CD4-positive, CD25-positive, alpha-beta regulatory T cell (primary cell): ENCODE results near the gene ITPR2. TPM values are rescaled to one million over a fixed set of nuclear protein-coding genes. Genes with fewer than 3 reads are reported as not detected.

Experiments used
- ATAC-seq, 2 donors: fragments of 150-1000 bp; cut with Tn5 transposase; one replicate each; pipeline ENCODE4 v1.10.0; 2021; ENCODE audit warnings: low read depth in 2 of 2, moderate number of reproducible peaks in 2 of 2, moderate library complexity in 1 of 2
- DNase-seq, 3 donors: peaks; one replicate each; pipeline versions ENCODE4 v3.0.0 to v3.0.0-alpha.2; 2012 to 2022; ENCODE audit warnings: mixed read lengths in 1 of 3
- H3K27ac ChIP-seq: one replicate; pipeline ENCODE4 v1.7.0; 2013; ENCODE audit warnings: mild to moderate bottlenecking, low read length; ENCODE audit not compliant: insufficient read depth, poor library complexity, severe bottlenecking
- H3K27me3 ChIP-seq: one replicate; pipeline ENCODE4 v1.7.0; 2013; ENCODE audit warnings: low read length; ENCODE audit not compliant: control insufficient read depth, insufficient read depth
- H3K36me3 ChIP-seq: one replicate; pipeline ENCODE4 v1.7.0; 2013; ENCODE audit warnings: mild to moderate bottlenecking, low read length, moderate library complexity; ENCODE audit not compliant: control insufficient read depth, insufficient read depth
- H3K4me1 ChIP-seq: 2 replicates; pipeline ENCODE4 v1.7.0; 2013; ENCODE audit warnings: mild to moderate bottlenecking, low read length; ENCODE audit not compliant: insufficient read depth, control insufficient read depth, poor library complexity, severe bottlenecking
- H3K4me3 ChIP-seq: one replicate; pipeline ENCODE4 v1.7.0; 2013; ENCODE audit warnings: low read depth, mild to moderate bottlenecking, low read length, moderate library complexity
- H3K9me3 ChIP-seq, 2 experiments: 1 replicate in 1 of 2; 2 replicates in 1 of 2; pipeline ENCODE4 v1.7.0; 2013; ENCODE audit warnings: low read length in 2 of 2, mild to moderate bottlenecking in 1 of 2, moderate library complexity in 1 of 2; ENCODE audit not compliant: control insufficient read depth in 2 of 2
- H3K27ac Mint-ChIP-seq, 3 donors: one replicate each; pipeline ENCODE4 v1.8.0; 2020 to 2022; ENCODE audit warnings: mild to moderate bottlenecking in 3 of 3, mixed read lengths in 3 of 3, moderate library complexity in 2 of 3
- H3K27me3 Mint-ChIP-seq: one replicate; pipeline ENCODE4 v1.8.0; 2022; ENCODE audit warnings: mild to moderate bottlenecking, mixed read lengths
- H3K36me3 Mint-ChIP-seq: one replicate; pipeline ENCODE4 v1.8.0; 2020; ENCODE audit warnings: mixed read lengths
- H3K4me1 Mint-ChIP-seq, 4 donors: one replicate each; pipeline ENCODE4 v1.8.0; 2020 to 2022; ENCODE audit warnings: mixed read lengths in 4 of 4, mild to moderate bottlenecking in 1 of 4
- H3K4me3 Mint-ChIP-seq, 4 donors: one replicate each; pipeline ENCODE4 v1.8.0; 2020 to 2022; ENCODE audit warnings: mild to moderate bottlenecking in 4 of 4, mixed read lengths in 4 of 4, moderate library complexity in 3 of 4
- H3K9me3 Mint-ChIP-seq, 7 donors: one replicate each; pipeline ENCODE4 v1.8.0; 2020 to 2022; ENCODE audit warnings: mixed read lengths in 7 of 7, mild to moderate bottlenecking in 3 of 7, moderate library complexity in 2 of 7
- polyA plus RNA-seq, 4 donors: library from polyadenylated mRNA; unstranded; fragments of 300-500 nt; fragmentation: Illumina TruSeq; gene quantifications; one replicate each; pipeline ENCODE4 v1.2.3, GENCODE V29; 2021
- total RNA-seq: library from RNA; stranded (reverse); gene quantifications from one replicate; pipeline ENCODE4 v1.2.3, GENCODE V29; 2022

Gene ITPR2
- total and polyA plus RNA-seq, 5 donors from 2014 or later = 9.9 to 54.1 (median 11.7) TPM

DNA sequence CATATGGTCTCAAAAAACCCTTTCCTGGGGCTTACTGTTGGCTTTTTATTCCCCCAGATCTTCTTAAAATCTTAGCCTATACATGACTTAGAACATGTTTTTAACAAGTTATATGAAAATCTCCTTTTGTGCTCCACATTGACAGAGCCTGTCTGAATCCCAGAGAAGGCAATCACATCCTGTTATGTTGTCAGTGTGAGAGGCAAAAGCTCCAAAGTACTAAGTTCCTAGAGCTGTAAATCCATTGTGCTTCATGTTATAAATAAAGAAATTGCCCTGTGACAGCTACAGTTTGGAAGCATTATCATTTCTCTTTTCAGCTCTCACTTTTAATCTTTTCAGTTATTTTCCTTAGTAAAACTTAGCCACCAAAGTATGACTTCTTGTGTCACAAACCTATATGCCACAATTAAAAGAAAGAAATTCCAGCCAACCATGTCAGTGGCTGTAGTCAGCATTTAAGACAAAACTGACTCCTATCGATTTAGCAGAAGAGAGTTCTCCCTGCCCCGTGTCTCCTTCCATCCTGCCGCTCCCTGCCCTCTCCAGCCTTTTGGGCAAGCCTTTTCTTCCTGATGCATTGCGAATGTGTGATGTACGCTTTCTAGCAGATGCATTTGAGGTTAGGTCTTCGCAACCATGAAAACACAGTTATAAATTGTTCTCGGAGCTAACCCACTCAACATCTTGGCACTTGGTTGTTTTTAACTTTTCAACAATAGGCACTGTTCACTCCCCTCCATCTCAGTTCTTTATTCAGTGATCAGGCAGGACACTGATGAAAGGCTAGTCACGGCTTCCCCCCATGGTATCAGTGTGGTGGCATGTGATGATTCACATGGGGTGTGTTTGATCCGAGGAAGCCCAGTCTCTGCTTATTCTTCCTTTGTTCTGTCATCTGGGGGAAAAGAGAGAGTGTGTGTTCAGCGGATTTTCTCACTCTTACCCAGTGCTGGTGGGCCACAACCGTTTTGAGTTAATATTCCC is 494.1 kb downstream of the ITPR2 start:
- no peak overlapping the region for H3K4me3 ChIP-seq
- no peaks in the 10 kb centered on the region for H3K4me1 ChIP-seq
- no peak overlapping the region for H3K4me3 Mint-ChIP-seq
- peaks cover 0 to 7% (median 3%) of the 10 kb centered on the region in 4 donors for H3K4me1 Mint-ChIP-seq
- H3K27ac ChIP-seq = no peak overlapping the region
- DNase-seq = no peak
- ATAC-seq = no peak
- peaks cover 26% of the 10 kb centered on the region for H3K36me3 ChIP-seq
- peaks cover 68% of the 10 kb centered on the region for H3K36me3 Mint-ChIP-seq
- H3K9me3 ChIP-seq = peaks cover 0 to 3% of the 10 kb centered on the region in 2 experiments
- H3K27me3 ChIP-seq = no peaks in the 10 kb centered on the region
- no peaks in the 10 kb centered on the region for H3K27me3 Mint-ChIP-seq
- H3K9me3 Mint-ChIP-seq = peaks cover 0 to 4% (median 2%) of the 10 kb centered on the region in 7 donors
- no peak overlapping the region for H3K27ac Mint-ChIP-seq

- Histone ChIP-seq H3K27ac (no peak overlapping the region), H3K9me3 (peaks cover 0 to 7% of the 10 kb centered on the region in 2 experiments), H3K4me3 (no peak overlapping the region), H3K36me3 (peaks cover 26% of the 10 kb centered on the region), H3K4me1 (no peaks in the 10 kb centered on the region), H3K27me3 (no peaks in the 10 kb centered on the region)
- peaks cover 44% of the 10 kb centered on the region for H3K36me3 Mint-ChIP-seq
- ATAC-seq = no peak
- no peak for DNase-seq
- peaks cover 1 to 28% (median 8%) of the 10 kb centered on the region in 7 donors for H3K9me3 Mint-ChIP-seq
- H3K27ac Mint-ChIP-seq = no peak overlapping the region
- no peaks in the 10 kb centered on the region for H3K27me3 Mint-ChIP-seq
- H3K4me1 Mint-ChIP-seq = peaks cover 0 to 4% (median 0%) of the 10 kb centered on the region in 4 donors
- no peak overlapping the region for H3K4me3 Mint-ChIP-seq
Observed at GRCh38 chr12:26335651-26336050, 497.3 kb downstream of the ITPR2 start.

DNA sequence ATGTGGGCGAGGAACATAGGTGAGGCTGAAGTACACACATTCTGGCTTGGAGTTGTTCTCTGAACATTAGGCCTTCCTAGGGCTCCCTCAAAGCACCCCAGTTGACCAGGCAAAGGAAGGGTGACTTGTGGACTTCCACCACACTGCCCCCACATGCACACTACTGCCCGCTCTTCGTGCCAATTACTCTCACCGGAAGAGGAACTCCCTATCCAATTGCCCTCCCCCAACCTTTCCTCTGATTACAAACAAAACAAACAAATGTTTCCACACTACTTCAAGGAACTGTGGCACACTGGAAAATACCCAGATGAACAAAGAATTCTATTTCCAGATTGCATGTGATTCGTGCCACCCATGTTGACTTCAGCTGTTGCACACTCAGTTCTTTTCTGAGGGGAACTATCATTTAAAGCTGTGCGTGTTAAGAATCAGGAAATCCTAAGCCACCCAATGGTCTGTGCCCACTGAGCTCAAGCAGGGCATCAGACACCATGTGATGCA is 498.3 kb downstream of the ITPR2 start:
- H3K4me1 Mint-ChIP-seq = peaks cover 0 to 4% (median 0%) of the 10 kb centered on the region in 4 donors
- Histone ChIP-seq H3K4me1 (no peaks in the 10 kb centered on the region), H3K4me3 (no peak overlapping the region), H3K36me3 (peaks cover 16% of the 10 kb centered on the region), H3K9me3 (peaks cover 0 to 7% of the 10 kb centered on the region in 2 experiments), H3K27ac (no peak overlapping the region), H3K27me3 (no peaks in the 10 kb centered on the region)
- H3K27me3 Mint-ChIP-seq = no peaks in the 10 kb centered on the region
- H3K4me3 Mint-ChIP-seq = no peak overlapping the region
- DNase-seq (no peak), ATAC-seq (no peak)
- peaks cover 1 to 29% (median 8%) of the 10 kb centered on the region in 7 donors for H3K9me3 Mint-ChIP-seq
- H3K36me3 Mint-ChIP-seq = peaks cover 35% of the 10 kb centered on the region
- H3K27ac Mint-ChIP-seq = no peak overlapping the region

- no peaks in the 10 kb centered on the region for H3K27me3 Mint-ChIP-seq
- ATAC-seq = no peak
Observed at GRCh38 chr12:26331960-26332359, 501.0 kb downstream of the ITPR2 start.

DNA sequence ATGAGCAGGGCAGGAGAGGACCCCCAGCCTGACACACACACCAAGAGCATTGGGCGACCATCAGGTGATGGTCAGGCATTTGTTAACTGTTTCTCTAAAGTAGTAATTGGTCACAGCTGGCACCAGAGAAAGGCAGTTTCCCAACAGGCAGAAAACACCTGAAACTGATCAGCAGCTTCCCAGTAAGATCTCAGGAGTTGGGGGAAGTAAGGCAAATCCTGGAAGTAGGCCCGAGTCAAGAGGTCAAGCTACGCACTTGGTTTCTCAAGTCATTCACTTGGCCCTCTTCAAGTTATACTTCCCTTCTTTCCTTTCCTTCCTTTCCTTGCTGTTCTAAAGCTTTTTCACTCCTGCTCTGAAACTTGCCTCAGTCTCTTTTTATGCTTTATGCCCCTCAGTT is 501.9 kb downstream of the ITPR2 start:
- no peaks in the 10 kb centered on the region for H3K27me3 Mint-ChIP-seq
- Histone ChIP-seq H3K4me3 (no peak overlapping the region), H3K36me3 (peaks cover 4% of the 10 kb centered on the region), H3K9me3 (peaks cover 0 to 9% of the 10 kb centered on the region in 2 experiments), H3K27ac (no peak overlapping the region), H3K4me1 (no peaks in the 10 kb centered on the region), H3K27me3 (no peaks in the 10 kb centered on the region)
- H3K4me3 Mint-ChIP-seq = no peak overlapping the region
- H3K36me3 Mint-ChIP-seq = peaks cover 4% of the 10 kb centered on the region
- no peak for DNase-seq
- H3K27ac Mint-ChIP-seq = no peak overlapping the region
- H3K9me3 Mint-ChIP-seq = peaks cover 1 to 29% (median 10%) of the 10 kb centered on the region in 7 donors
- peaks cover 0 to 4% (median 1%) of the 10 kb centered on the region in 4 donors for H3K4me1 Mint-ChIP-seq
- no peak for ATAC-seq

More at GRCh38 chr12:26331960-26332359, 501.0 kb downstream of the ITPR2 start:
- no peak overlapping the region for H3K27ac Mint-ChIP-seq
- no peaks in the 10 kb centered on the region for H3K4me1 ChIP-seq
- no peak overlapping the region for H3K4me3 ChIP-seq
- H3K36me3 Mint-ChIP-seq = peaks cover 9% of the 10 kb centered on the region
- H3K9me3 ChIP-seq = peaks cover 0 to 9% of the 10 kb centered on the region in 2 experiments
- no peak overlapping the region for H3K4me3 Mint-ChIP-seq
- peaks cover 0 to 4% (median 1%) of the 10 kb centered on the region in 4 donors for H3K4me1 Mint-ChIP-seq
- no peak overlapping the region for H3K27ac ChIP-seq
- H3K36me3 ChIP-seq = peaks cover 4% of the 10 kb centered on the region
- H3K9me3 Mint-ChIP-seq = peaks cover 1 to 29% (median 10%) of the 10 kb centered on the region in 7 donors
- H3K27me3 ChIP-seq = no peaks in the 10 kb centered on the region
- no peak for DNase-seq

GRCh38 chr12:26327975-26328644 is 504.9 kb downstream of the ITPR2 start:
- no peaks in the 10 kb centered on the region for H3K4me1 ChIP-seq
- H3K36me3 ChIP-seq = no peaks in the 10 kb centered on the region
- Mint-ChIP-seq H3K27me3 (no peaks in the 10 kb centered on the region), H3K27ac (no peak overlapping the region), H3K4me1 (peaks cover 0 to 4% (median 1%) of the 10 kb centered on the region in 4 donors), H3K9me3 (peaks cover 1 to 18% (median 8%) of the 10 kb centered on the region in 7 donors), H3K36me3 (no peaks in the 10 kb centered on the region), H3K4me3 (no peak overlapping the region)
- H3K27ac ChIP-seq = no peak overlapping the region
- no peak overlapping the region for H3K4me3 ChIP-seq
- H3K27me3 ChIP-seq = no peaks in the 10 kb centered on the region
- peaks cover 0 to 6% of the 10 kb centered on the region in 2 experiments for H3K9me3 ChIP-seq
- DNase-seq = no peak
- peak in 1 of 2 donors; percentile 5 for ATAC-seq

GRCh38 chr12:26323673-26324072 is 509.3 kb downstream of the ITPR2 start:
- Histone ChIP-seq H3K27ac (no peak overlapping the region), H3K9me3 (no peaks in the 10 kb centered on the region), H3K4me1 (no peaks in the 10 kb centered on the region), H3K4me3 (no peak overlapping the region), H3K27me3 (no peaks in the 10 kb centered on the region), H3K36me3 (no peaks in the 10 kb centered on the region)
- Mint-ChIP-seq H3K27ac (no peak overlapping the region), H3K27me3 (peaks cover 4% of the 10 kb centered on the region), H3K9me3 (peaks cover 0 to 9% (median 3%) of the 10 kb centered on the region in 7 donors), H3K36me3 (no peaks in the 10 kb centered on the region), H3K4me1 (peaks cover 0 to 2% (median under 1%) of the 10 kb centered on the region in 4 donors), H3K4me3 (no peak overlapping the region)
- DNase-seq (no peak), ATAC-seq (no peak)
